NCI-H1092 treated with DMSO at 0.1 percent for 48 hours (cell line): ENCODE data around the gene ANKRD16.
"Not testable (repeated sequence)": the region's sequence is repeated elsewhere in the genome, so short reads cannot be mapped to it uniquely, and the experiment has no call there.

Experiments
- DNase-seq: peaks from one replicate; lab custom pipeline; 2025; lab: John Stamatoyannopoulos, UW

Gene ANKRD16

DNA sequence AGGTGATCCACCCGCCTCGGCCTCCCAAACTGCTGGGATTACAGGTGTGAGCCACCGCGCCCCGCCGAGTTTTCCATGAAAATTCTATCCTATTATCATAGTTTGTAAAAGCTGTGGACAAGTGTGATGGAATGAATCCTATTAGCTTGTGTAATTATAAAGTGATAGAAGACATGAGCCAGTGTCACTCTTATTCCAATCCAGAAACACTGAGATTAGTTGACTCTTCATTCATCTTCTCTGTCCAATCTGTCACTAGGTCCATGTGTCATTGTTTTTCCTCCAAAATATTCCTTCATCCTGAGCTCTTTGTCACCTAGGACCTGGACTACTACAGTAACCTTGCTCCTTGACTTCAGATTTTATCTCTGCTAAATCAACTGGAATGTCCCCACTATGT is 13.9 kb upstream of the ANKRD16 start:
- DNase-seq: no peak

DNA sequence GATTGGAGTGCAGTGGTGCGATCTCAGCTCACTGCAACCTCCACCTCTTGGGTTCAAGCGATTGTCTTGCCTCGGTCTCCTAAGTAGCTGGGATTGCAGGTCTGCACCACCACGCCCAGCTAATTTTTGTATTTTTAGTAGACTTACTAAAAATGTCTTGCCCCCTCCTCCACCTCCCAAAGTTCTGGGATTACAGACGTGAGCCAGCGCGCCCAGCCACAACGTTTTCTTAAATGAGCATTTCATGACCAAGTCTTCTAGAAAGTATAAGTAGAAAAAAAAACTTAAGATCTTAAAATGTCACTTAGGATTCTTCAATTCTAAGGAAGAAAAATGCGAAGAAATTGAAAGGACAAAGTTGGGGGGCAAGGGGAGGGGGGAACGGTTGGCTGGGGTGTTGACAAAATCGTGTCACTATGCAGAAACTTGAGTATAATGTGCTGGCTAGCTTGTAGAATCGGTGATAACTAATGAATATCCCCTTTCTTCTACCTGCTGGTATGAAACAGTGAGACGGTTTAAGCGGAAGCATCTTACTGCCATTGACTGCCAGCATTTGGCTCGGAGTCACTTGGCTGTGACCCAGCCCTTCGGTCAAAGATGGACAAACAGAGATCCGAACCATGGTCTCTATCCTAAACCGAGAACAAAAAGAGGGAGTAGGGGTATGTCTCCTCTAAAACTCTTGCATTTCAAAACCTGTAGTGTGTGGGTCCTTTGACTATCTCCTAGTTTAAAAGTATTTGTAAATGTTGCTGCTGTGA is 13.0 kb upstream of the ANKRD16 start:
- no peak for DNase-seq

DNA sequence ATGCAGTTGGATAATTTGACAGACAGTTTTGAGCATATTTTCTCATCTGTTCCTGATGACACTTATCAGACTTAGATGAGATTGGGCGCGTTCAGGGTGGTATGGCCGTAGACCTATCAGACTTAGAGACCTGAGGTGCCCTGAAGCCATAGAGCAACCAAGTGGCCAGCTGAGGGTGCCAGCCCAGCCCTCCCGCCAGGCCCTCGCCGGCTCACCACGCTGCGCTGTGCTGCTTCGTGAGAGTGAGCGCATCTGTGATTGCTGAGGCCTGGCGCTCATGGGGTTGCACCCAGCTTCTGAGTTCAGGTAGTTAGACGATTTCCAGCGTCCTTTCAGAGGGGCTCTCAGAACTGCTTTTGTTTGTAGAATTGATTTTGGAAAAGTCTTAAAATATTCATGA is 10.6 kb upstream of the ANKRD16 start:
- DNase-seq: no peak

DNA sequence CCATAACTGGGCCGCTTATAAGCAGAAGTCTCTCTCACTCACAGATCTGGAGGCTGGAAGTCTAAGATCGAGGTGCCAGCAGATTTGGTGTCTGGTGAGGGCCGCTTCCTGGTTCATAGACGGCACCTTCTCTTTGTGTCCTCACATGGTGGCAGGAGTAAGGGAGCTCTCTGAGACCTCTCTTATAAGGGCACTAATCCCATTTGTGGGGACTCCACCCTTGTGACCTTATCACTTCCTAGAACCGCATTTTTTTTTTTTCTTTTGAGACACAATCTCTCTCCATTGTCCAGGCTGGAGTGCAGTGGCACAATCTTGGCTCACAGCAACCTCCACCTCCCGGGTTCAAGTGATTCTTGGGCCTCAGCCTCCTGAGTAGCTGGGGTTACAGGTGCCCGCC is 8.5 kb upstream of the ANKRD16 start:
- no peak for DNase-seq

DNA sequence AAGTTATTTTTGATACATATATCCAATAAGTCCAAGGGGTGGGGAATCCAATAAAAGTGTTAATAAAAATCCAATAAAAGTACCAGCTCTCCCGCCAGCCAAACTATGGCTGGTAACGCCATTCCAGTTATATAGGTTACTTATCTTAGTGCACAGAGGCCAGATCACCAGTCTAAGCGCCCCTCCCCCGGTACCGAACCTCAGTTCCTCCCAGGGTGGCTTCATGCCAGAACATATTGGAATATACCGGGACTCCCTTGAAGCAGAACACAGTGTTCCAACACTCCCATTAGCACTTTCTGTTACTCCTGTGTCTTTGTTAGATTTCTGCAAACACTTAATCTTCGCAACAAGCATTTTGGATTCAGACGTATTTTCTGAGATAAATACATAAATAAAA is 7.8 kb upstream of the ANKRD16 start:
- DNase-seq: no peak

DNA sequence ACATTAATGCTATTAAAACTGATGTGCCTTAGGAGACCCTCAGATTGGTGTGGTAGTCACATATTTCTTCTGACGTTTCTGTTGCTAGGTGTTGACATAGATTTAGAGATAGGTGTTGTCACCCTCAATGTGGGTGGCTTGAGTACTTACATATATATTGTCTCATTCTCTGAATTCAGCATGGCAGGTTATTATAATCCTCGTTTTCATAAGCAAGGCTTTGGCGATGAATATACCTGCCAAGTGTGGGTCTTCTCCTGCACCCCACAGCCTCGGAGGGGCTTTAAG is 7.3 kb upstream of the ANKRD16 start:
- DNase-seq: no peak

DNA sequence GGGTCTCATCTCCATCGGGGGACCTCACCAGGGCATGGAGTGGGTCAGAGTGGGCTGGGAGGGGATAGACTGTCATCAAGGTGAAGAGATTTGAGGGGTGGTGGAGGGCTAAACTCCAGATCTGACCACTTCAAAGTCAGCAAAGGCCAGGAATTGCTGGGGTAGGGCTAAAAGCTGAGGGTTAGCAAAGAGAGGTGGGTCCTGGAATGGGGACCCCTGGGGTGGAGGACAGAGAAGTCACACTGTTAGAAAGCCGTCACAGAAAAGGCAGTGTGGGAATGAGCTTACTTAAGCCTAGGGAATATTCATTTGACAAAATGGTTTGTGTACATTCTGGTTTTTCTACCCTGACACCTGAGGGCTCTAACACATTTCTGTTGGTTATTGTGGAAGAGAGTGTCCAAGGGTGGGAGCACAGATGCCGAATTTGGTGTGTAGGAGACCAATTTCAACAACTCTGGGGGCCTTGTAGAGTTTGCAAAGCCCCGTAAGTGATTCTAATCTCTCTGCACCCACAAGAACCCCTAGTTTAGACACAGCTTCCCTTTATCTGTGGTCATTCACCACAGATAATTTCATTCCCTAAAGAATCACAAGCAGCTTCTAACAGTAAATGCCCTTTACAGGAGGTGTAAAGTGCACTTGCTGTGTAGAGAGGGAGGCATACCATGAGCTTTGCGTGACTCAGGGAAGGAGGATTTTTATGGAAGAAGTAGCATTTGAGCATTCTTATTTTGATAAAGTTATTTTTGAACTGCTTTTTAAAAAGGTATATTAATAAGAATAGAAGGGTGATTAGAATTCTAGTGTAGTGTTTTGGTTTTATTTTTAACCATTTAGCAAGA is 6.7 kb upstream of the ANKRD16 start:
- no peak for DNase-seq

DNA sequence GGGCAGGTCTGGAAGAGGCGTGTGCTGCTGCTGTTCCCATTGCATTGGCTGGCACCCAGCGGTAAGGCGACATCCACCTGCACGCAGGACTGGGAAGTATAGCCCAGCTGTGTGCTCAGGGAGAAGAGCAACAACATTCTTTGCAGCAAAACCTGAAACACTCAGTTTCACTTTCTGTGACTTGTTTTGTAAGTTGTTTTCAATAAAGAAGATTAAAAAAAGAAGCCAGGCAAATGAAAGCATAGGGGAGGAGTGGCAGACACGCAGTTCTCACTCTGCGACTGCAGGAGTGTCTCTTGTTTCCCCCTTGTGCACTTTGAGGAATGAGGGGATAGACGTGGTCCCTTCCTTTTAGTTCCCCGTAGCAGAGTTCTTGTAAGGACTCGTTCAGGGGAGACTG is 6.1 kb upstream of the ANKRD16 start:
- DNase-seq: no peak

DNA sequence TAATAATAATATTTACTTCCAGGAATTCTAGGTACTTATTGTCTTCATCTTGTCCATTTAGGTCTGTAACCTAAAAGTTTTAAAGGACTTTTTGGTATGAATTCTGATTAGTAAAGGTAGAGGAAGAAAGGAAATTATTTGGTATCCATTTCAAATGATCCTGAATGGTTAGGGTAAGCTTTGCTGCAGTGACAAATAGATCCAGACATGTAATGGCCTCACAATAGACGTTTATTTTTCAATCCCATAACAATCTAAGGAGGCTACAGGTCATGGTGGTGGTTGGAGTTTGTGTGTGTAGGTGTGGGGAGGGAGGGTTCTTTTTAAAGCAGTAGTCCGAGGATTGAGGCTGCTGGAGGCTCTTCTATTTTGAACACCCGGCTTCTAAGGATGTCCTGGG is 5.7 kb upstream of the ANKRD16 start:
- no peak for DNase-seq

DNA sequence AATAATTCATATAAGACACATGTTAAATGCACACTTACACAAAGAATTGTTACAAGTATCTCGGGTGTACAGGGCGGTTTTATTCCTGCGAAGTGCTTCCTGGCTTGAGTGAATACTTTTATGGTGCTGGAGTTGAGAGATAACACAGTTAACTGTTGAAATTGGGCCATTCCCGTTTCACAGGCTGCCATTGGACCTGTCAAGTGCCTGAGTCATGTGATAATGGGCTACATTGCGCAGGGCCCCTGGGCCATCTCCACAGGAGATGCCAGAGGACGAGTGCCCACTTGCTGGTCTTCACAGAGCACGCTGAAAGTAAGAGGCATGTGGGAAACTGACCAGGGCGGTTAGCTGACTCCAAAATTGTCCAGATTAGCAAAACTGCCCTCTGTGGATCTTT is 5.2 kb upstream of the ANKRD16 start:
- no peak for DNase-seq

DNA sequence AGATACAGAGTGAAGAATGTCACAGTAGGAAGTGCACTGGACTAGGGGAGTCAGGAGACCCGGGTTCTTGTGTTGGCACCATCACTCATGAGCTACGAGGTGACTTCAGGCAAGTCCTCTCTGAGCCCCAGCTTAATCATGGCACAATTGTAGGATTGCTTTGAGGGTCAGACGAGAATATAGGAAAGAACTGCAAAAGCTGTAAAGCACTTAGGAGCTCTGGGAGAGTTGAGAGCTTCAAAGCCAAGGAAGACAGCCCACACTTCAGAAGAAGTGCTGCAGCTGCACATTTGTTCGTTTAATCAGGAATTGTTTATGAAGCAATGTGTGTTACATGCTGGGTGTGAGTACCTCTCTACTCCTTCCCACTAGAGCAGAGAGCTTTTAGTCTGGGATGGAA is 4.7 kb upstream of the ANKRD16 start:
- DNase-seq: no peak

DNA sequence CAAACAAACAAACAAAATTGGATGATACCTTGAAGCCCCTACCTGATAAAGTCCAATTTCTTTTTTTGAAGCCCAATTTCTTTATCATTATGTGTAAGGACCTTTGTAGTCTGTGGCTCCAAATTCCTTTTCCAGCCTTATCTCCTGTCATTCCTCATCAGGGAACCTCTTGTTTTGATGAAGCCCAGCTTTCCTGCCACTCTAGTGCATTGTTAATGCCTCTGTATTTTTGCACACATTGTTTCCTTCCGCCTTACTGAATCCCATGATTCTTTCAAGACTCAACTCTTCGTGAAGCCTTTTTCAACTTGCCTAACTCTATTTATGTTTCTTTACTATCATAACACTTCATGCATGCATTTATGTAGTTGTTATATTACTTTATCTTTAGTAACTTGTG is 3.6 kb upstream of the ANKRD16 start:
- no peak for DNase-seq

DNA sequence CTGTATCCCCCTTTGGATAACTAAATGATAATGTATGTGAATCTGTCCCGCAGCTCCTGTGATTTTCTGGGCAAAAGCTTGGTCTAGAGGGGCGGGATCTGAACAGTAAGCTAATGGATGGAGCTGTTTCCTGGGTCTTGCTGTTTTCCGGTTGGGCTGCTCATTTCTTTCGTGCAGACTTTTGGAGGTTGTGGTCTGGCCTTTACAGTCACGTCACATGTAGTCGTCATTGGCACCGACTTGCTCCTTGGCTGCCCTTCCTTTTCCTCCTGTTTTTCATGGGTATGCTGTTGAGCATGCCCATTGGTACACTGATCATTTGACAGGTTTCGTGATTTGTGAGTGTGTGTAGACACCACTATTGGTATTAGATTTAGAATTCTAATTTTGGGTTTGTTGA is 2.3 kb upstream of the ANKRD16 start:
- DNase-seq: no peak

DNA sequence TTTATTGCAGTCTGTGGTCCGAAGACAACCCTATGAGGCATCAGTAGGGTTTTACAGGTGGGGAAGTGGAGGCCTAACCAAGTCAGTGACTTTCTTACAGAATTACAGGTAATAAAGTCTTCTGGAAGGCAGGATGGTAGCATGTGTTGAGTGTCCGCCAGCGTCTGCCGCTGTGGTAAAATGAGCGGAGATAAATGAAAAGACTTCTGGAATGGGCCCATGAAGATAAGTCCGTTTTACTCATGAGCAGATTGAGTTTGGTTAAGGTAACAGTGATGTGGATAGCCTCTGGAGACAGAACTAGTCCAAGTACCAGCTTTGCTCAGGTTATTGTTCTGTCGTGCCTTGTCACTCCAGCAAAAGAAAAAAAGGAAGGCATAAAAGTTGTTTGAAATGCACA is 1.3 kb upstream of the ANKRD16 start:
- no peak for DNase-seq

DNA sequence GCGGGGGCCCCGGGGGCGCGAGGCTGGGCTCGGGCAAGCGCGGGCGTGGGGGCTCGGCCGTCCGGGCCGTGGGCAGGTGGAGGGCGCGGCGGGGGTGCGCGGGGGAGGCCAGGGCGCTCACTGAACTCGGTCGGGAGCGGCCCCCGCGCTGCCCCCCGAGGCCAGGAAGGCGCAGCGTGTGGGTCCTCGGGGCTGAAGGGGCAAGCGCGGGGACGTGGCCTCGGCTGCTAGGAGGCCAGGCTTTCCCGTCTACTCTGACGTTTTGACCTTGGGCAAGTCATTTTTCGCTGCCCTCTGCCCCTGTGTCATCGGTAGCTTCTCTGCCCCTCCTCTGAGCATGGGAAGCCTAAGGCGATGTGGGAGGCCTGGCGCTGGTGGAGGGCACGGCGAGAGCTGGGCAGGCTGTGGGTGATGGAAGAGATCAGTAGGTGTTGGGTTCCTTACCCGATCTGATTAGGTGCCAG is 791 bp upstream of the ANKRD16 start:
- DNase-seq: no peak

DNA sequence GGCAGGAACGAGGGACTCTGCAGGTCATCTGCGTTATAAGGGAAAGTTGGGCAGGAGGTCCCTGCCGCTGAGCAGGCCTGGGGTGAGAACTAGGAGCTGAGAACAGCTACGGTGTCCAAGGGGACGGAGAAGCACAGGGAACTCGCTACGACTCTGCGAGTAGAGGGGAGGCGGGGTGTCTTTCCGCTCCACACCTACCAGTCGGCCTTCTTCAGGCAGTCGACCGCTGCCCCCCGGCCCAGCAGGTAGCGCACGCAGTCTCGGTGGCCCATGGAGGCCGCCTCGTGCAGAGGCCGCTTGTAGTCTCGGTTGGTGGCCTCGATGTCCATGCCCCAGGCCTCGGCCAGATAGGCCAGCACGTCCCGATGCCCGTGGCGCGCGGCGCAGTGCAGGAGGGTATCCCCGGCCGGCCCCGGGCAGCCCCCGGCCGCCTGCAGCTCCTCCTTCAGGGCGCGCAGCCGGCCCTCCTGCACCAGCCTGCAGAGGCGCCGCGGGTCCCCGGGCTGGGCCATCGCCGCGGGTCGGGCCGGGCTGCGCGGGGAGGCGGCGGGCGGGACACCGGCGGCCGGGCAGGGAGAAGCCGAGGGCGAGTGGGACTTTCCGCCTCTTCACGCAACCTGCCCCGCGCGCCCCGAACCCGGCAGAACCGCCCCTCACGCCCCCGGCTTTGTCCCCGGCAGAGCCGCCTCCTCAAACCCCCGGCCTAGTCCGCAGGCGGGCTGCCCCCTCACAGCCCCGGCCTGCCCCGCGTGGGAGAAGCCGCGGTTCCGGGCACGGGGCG is 660 bp downstream of the ANKRD16 start:
- DNase-seq: peak; percentile 26

DNA sequence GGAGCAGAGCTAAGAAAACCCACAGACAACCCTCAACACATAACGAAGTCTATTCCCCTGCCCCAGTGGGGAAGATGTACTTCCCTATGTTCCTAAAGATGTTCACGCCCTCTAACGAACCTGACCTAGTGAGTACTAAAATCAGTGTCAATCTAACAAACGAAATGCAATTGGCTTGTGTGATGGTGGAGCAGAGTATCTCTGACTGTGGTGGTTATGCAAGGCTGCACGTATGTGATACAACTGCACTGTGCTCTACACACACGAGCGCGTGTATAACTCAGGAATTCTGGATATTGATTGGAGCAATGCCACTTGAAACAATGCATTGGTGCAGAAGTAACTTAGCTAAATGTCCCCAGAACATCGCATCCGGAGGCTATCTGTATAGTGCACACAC is 1.3 kb downstream of the ANKRD16 start:
- no peak for DNase-seq

DNA sequence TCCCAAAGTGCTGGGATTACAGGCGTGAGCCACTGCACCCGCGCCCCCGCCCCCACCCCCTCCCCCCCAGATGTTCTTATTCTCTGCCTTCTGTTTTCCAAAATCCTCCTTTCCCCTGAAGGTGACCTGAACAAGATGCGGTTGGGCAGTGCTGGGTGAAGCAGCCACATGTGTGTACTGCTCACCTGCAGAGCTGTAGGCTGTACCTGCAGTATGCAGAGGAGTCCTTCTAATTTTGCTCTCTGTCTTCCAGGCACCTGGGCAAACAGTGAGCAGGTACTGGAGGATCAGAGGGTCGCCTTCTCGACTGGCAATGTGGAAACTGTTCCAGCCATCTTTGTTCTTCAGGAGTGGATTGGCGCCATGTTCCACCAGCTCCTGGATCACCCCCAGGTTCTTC is 2.1 kb downstream of the ANKRD16 start:
- no peak for DNase-seq

DNA sequence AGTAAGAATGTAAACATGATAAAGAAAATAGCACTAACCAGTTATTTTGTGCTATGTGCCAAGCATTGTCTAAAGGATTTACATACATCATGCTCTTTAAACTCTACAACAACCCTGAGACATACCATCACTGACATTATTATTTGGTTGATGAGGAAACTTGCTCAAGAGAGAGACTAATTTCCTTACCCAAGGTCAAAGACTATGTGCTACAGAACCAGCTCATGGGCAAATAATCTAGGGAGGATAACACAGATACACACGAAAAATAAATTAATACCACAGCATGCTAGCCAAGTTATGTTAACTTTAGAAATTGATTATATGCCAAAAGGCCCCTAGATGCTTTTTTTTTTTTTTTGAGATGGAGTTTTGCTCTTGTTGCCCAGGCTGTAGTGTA is 2.7 kb downstream of the ANKRD16 start:
- no peak for DNase-seq

DNA sequence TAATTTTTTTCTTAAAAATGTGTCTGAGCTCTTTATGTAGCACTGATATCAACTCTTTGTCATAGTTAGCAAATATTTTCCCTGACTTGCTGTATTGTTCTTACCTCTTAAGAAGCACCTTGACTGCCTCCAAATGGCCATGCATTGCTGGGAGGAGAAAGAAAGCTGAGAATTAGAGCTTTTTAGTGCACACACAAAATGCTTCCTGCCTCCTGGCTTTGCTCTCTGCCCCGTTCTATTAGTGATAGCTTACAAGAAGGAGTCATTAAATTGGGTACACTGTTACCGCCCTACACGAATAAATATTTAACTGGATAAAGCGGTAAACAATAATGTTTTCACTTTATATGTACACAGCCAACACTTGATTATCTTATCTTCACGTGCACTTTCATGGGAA is 4.1 kb downstream of the ANKRD16 start:
- no peak for DNase-seq

DNA sequence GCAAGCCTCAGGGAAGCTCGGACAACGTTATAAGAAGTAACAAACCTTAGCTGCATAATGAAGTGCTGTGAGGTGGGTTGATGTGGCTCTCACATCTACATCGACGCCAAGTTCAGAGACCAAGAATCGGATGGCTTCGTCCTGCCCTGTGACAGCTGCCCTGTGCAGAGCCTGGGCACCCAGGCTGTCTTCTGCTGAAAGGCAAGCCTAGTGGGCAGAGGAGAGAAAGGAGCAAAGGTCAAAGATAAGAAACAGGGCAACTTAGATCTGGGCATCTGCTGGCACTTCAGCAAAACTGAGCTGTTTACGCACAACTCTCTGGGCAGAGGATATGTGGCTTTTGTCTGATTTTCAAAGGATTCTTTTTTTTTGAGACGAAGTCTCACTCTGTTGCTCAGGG is 6.7 kb downstream of the ANKRD16 start:
- no peak for DNase-seq

DNA sequence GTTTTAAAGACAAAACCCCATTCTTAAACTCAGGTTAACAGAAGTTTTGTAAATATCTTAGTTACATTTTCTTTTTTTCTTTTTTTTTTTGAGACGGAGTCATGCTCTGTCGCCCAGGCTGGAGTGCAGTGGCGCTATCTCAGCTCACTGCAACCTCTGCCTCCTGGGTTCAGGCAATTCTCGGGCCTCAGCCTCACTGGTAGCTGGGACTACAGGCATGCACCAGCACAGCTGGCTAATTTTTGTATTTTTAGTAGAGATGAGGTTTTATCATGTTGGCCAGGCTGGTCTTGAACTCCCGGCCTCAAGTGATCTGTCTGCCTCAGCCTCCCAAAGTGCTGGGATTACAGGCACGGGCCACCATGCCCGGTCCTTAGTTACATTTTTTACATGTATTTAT is 12.7 kb downstream of the ANKRD16 start:
- not testable (repeated sequence) for DNase-seq

DNA sequence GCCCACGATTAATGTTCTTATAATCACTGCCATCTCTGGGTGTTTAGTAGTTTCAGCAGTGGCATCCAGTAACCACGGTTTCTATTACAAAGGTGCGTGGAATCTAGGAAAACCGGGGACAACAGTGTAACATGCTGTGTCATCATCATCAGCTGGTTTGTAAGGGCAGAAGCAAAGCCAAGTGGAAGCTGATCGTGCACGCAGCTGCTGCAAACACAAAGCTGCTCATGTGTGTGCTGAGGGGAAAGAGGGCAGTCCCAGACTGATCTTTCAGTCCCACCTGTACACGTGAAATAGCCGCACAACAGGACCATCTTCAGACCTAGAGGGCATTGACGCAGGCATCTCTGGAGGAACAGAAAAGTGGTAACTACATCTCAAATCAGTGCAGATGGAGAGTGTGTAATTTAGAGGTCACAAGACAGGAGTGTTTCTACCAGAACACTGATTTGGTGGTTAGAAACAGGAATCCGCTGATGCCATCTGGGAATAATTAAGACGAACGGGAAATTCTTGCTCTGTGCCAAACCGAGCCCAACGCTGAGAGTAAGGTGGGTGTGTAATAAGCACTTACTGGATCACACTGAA is 13.4 kb downstream of the ANKRD16 start:
- DNase-seq: no peak
